HepG2 (cell line): Measurements from ENCODE around the gene MAP2K7.

Experiments used
- EP300 ChIP-seq, 3 experiments: sonication (generic) in 1 of 3; formaldehyde crosslinking in 1 of 3; IDR thresholded peaks; 2 replicates each; pipeline versions ENCODE4 v1.5.1 to v1.6.1; 2011 to 2020; ENCODE audit warnings: low read depth in 2 of 3, low read length in 2 of 3, borderline replicate concordance in 1 of 3, improper control_type of control experiment in 1 of 3, mild to moderate bottlenecking in 1 of 3, missing genetic modification reagents in 1 of 3, moderate library complexity in 1 of 3
- POLR2A ChIP-seq, 2 experiments: IDR thresholded peaks; 2 replicates each; pipeline ENCODE4 v1.6.1; 2011; ENCODE audit warnings: low read depth in 2 of 2, low read length in 2 of 2, mild to moderate bottlenecking in 1 of 2, moderate library complexity in 1 of 2; ENCODE audit not compliant: insufficient read depth in 1 of 2
- ZFP36L2 ChIP-seq: sonication (generic); formaldehyde crosslinking; IDR thresholded peaks from 2 replicates; pipeline ENCODE4 v1.4.0; 2020; ENCODE audit warnings: missing genetic modification reagents
- ZNF619 ChIP-seq: sonication (generic); formaldehyde crosslinking; IDR thresholded peaks from 2 replicates; pipeline ENCODE4 v1.4.0; 2020; ENCODE audit warnings: mild to moderate bottlenecking, missing genetic modification reagents
- TF ChIP-seq, protein P1 (sequence below): sonication (generic); formaldehyde crosslinking; IDR thresholded peaks from 2 replicates; pipeline ENCODE4 v1.5.0; 2020; ENCODE audit warnings: mild to moderate bottlenecking, missing genetic modification reagents, moderate library complexity

DNA sequence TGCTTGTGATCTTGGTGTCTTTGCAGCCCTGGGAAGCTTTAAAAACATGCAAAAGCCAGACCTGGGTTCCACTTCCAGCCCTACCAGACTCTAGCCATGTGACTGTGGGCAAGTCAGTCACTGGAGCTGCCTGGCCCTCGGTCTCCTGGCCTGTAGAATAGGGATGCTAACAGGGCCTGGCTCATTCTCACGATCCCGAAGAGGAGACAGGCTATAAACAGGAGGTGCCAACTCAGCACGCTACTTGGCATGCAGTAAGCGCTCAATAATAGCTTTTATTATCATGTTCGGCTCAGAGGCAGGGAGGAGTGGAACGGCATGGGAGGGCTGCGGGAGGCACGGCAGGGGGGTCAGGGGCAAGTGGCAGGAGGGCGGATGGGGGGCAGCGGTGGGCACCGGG, 20.6 kb downstream of the MAP2K7 start:
- TF ChIP-seq ZFP36L2 (CRISPR knock-in tag) (no peak), EP300 (IDR thresholded peaks at IDR 0.05; ENCODE audit: low read depth in 2 of 2, low read length in 2 of 2) (no peak), EP300 (CRISPR knock-in tag; IDR thresholded peaks at IDR 0.05; ENCODE audit: borderline replicate concordance) (no peak), POLR2A (IDR thresholded peaks at IDR 0.05; ENCODE audit: insufficient read depth in 1 of 2, low read depth in 2 of 2, low read length in 2 of 2) (no peak), ZNF619 (CRISPR knock-in tag) (no peak)
- TF ChIP-seq, protein P1, sequence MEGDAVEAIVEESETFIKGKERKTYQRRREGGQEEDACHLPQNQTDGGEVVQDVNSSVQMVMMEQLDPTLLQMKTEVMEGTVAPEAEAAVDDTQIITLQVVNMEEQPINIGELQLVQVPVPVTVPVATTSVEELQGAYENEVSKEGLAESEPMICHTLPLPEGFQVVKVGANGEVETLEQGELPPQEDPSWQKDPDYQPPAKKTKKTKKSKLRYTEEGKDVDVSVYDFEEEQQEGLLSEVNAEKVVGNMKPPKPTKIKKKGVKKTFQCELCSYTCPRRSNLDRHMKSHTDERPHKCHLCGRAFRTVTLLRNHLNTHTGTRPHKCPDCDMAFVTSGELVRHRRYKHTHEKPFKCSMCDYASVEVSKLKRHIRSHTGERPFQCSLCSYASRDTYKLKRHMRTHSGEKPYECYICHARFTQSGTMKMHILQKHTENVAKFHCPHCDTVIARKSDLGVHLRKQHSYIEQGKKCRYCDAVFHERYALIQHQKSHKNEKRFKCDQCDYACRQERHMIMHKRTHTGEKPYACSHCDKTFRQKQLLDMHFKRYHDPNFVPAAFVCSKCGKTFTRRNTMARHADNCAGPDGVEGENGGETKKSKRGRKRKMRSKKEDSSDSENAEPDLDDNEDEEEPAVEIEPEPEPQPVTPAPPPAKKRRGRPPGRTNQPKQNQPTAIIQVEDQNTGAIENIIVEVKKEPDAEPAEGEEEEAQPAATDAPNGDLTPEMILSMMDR: no peak
